OCI-LY3 (cell line): ENCODE data around the gene MGME1.

Experiments used
- H2AFZ ChIP-seq: fragments of 200-600, 300-600 bp; shearing (Covaris generic); 2 replicates; pipeline ENCODE4 v1.6.0; 2014; ENCODE audit warnings: antibody characterized with exemption, low read depth, low read length
- H3K27ac ChIP-seq: fragments of 200-600, 300-600 bp; sonication (generic); 2 replicates; pipeline ENCODE4 v1.5.1; 2014; ENCODE audit warnings: mild to moderate bottlenecking, low read length, moderate library complexity, mixed read lengths
- H3K27me3 ChIP-seq: fragments of 200-600, 300-600 bp; sonication (generic); 2 replicates; pipeline ENCODE4 v1.6.1; 2014; ENCODE audit warnings: low read depth, low read length, mixed read lengths
- H3K36me3 ChIP-seq: fragments of 200-600, 300-600 bp; sonication (generic); replicated peaks from 2 replicates; pipeline ENCODE3; 2014; ENCODE audit warnings: low read depth, low read length, mixed read lengths
- H3K4me1 ChIP-seq: fragments of 300-600, 200-600 bp; sonication (generic); 2 replicates; pipeline ENCODE4 v1.6.1; 2014; ENCODE audit warnings: low read length, mixed read lengths
- H3K4me2 ChIP-seq: fragments of 200-600, 300-600 bp; sonication (generic); 2 replicates; pipeline ENCODE4 v1.6.1; 2014; ENCODE audit warnings: low read length, mixed read lengths
- H3K4me3 ChIP-seq: fragments of 300-600, 200-600 bp; sonication (generic); 2 replicates; pipeline ENCODE4 v1.5.1; 2014; ENCODE audit warnings: antibody characterized with exemption, mild to moderate bottlenecking, low read length, moderate library complexity
- H3K79me2 ChIP-seq: fragments of 300-600, 200-600 bp; shearing (Covaris generic); 2 replicates; pipeline ENCODE4 v1.6.1; 2014; ENCODE audit warnings: mild to moderate bottlenecking, low read length, mixed read lengths
- H3K9ac ChIP-seq: fragments of 300-600, 200-600 bp; shearing (Covaris generic); 2 replicates; pipeline ENCODE4 v1.6.0; 2014; ENCODE audit warnings: mild to moderate bottlenecking, low read length, moderate library complexity
- H3K9me3 ChIP-seq: fragments of 200-600, 300-600 bp; shearing (Covaris generic); 2 replicates; pipeline ENCODE4 v1.6.1; 2014; ENCODE audit warnings: low read length, mixed read lengths; ENCODE audit not compliant: insufficient read depth
- H4K20me1 ChIP-seq: fragments of 200-600, 300-600 bp; sonication (generic); 2 replicates; pipeline ENCODE4 v1.6.1; 2016; ENCODE audit warnings: low read length, mixed read lengths; ENCODE audit not compliant: insufficient read depth
- EZH2phosphoT487 ChIP-seq: fragments of 200-600 bp; shearing (Covaris generic); IDR thresholded peaks from 2 replicates; pipeline ENCODE4 v1.6.1; 2018; ENCODE audit warnings: antibody characterized with exemption, mixed run types, low read depth
- TF ChIP-seq, protein P1 (sequence below): fragments of 200-600, 300-600 bp; sonication (generic); IDR thresholded peaks from 2 replicates; pipeline ENCODE4 v1.5.1; 2014; ENCODE audit warnings: antibody characterized with exemption, low read length, low read depth

Gene MGME1

DNA sequence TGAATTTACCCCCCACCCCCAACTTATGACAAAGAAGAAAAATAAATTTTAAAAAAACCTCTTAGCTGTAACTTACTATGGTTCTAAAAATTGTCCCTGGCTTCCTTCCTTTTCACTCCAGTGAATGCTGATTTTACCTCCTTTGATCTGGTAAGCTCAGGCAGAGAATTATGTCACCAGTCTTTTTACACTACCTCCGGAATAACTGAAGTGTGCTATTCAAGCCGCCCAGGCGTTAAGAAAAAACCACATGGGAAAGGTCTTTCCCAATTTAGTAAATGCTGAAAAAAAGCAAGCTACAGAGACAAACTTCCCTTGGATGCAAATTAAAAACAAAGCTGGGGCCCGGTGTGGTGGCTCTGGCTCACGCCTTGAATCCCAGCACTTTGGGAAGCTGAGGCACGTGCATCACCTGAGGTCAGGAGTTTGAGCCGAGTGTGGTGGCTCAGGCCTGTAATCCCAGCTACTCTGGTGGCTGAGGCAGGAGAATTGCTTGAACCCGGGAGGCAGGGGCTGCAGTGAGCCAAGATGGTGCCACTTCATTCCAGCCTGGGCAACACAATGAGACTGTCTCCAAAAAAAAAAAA, 12.6 kb upstream of the MGME1 start:
- Histone ChIP-seq H3K9ac (no peak overlapping the region), H3K4me1 (peaks cover 37% of the 10 kb centered on the region), H3K27ac (no peak overlapping the region)

DNA sequence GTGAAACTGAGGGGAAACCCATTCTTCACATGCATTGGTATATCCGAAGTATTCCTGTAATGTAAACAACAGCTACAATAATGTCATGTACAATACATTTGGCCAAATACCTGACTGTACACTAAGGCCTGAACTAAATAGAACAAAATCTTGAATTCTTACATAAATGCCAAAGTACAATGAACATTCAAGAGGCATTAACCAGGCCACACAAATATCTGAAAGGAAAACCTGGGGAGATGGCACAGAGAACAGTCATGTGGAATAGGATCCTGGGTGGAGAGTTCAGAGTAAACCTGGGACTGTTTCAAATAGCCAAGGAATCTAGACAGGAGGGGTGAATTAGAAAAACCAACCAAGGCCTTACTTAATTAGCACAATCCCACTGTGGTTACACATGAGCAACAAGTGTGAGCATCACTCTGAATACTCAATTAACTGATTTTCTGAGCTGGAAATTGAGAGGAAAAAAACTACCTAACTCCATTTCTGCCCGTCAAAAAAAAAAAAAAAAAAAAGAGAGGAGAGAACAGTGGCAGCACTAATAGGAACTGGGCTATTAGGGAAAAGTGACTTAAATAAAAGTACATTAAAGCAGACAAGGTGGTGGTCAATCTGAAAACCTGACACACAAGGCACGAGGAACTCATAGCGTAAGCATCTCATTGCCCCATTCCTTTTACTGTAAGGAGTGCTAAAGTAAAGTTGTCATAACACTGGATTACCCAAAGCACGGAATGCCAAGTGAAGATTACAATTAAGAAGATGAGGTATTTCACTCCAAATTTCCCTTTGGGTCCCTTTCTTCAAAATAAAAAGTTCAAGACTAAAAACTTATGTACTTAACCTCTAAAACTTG, 11.1 kb upstream of the MGME1 start:
- Histone ChIP-seq H3K36me3 (peaks cover 69% of the 10 kb centered on the region), H2AFZ (no peak overlapping the region), H3K4me1 (peaks cover 52% of the 10 kb centered on the region), H3K9me3 (no peaks in the 10 kb centered on the region), H3K79me2 (peaks cover 100% of the 10 kb centered on the region), H3K27ac (no peak overlapping the region), H4K20me1 (peaks cover 100% of the 10 kb centered on the region), H3K27me3 (no peaks in the 10 kb centered on the region), H3K4me3 (no peak overlapping the region), H3K9ac (no peak overlapping the region), H3K4me2 (no peak overlapping the region)
- no peak for TF ChIP-seq EZH2phosphoT487
- TF ChIP-seq, protein P1, sequence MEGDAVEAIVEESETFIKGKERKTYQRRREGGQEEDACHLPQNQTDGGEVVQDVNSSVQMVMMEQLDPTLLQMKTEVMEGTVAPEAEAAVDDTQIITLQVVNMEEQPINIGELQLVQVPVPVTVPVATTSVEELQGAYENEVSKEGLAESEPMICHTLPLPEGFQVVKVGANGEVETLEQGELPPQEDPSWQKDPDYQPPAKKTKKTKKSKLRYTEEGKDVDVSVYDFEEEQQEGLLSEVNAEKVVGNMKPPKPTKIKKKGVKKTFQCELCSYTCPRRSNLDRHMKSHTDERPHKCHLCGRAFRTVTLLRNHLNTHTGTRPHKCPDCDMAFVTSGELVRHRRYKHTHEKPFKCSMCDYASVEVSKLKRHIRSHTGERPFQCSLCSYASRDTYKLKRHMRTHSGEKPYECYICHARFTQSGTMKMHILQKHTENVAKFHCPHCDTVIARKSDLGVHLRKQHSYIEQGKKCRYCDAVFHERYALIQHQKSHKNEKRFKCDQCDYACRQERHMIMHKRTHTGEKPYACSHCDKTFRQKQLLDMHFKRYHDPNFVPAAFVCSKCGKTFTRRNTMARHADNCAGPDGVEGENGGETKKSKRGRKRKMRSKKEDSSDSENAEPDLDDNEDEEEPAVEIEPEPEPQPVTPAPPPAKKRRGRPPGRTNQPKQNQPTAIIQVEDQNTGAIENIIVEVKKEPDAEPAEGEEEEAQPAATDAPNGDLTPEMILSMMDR = no peak

More for the DNA sequence above, 12.6 kb upstream of the MGME1 start:
- H3K36me3 ChIP-seq = peaks cover 79% of the 10 kb centered on the region
- H3K79me2 ChIP-seq = peaks cover 100% of the 10 kb centered on the region
- no peak overlapping the region for H3K4me2 ChIP-seq
- peaks cover 98% of the 10 kb centered on the region for H4K20me1 ChIP-seq
- no peak overlapping the region for H2AFZ ChIP-seq
- H3K27me3 ChIP-seq = no peaks in the 10 kb centered on the region
- no peak for TF ChIP-seq EZH2phosphoT487
- TF ChIP-seq, protein P1 = no peak
- no peaks in the 10 kb centered on the region for H3K9me3 ChIP-seq
- no peak overlapping the region for H3K4me3 ChIP-seq

DNA sequence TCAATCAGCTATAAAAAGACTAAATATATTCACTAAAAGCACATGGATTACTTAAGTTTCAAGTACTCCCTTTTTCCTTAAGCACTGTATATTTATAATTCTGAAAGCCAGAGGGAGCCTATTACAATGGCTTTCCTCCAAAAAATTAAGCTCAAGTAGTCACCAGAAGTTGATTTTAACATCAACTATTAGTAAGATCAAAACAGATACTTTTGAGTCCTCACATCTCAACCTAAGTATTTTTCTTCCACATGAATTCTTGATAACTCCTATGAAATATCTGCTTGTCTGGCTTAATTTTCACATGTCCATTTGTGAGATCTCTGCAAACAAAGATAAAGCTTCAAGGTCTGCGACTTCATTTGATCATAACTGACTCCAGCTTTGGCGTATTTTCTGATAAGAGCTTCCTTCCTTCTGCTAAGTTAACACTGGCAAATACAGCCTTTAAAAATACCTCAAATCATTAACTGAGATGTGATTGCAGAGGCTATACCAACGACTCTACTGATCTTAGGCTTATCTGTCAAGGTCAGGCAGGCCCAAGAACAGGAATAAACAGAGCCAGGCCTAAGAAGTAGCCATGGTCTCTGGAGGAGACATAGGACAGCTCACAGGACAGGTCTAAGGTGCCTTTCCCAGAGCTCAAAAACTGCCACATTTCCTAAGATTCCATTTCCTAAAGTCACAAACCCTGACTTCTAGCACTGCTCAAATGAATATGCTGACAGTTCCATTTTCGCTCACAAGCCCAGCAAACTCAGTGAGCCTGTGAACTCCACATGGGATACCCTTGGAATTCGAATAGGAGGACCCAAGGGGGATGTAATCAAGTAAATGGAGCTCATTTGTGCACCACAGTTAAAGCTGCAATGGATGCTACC, 10.2 kb upstream of the MGME1 start:
- Histone ChIP-seq H4K20me1 (peaks cover 100% of the 10 kb centered on the region), H3K27ac (peak overlapping the region; percentile 69), H3K4me1 (peaks cover 61% of the 10 kb centered on the region)

More for the DNA sequence above, 10.2 kb upstream of the MGME1 start:
- no peak overlapping the region for H2AFZ ChIP-seq
- H3K4me2 ChIP-seq = peak overlapping the region; percentile 80
- no peaks in the 10 kb centered on the region for H3K9me3 ChIP-seq
- no peak for TF ChIP-seq EZH2phosphoT487
- TF ChIP-seq, protein P1 = no peak
- H3K4me3 ChIP-seq = peak overlapping the region; percentile 32
- H3K79me2 ChIP-seq = peaks cover 100% of the 10 kb centered on the region
- no peaks in the 10 kb centered on the region for H3K27me3 ChIP-seq
- H3K36me3 ChIP-seq = peaks cover 69% of the 10 kb centered on the region
- no peak overlapping the region for H3K9ac ChIP-seq
